ENCODE measurements around the gene ITPK1.

DNA sequence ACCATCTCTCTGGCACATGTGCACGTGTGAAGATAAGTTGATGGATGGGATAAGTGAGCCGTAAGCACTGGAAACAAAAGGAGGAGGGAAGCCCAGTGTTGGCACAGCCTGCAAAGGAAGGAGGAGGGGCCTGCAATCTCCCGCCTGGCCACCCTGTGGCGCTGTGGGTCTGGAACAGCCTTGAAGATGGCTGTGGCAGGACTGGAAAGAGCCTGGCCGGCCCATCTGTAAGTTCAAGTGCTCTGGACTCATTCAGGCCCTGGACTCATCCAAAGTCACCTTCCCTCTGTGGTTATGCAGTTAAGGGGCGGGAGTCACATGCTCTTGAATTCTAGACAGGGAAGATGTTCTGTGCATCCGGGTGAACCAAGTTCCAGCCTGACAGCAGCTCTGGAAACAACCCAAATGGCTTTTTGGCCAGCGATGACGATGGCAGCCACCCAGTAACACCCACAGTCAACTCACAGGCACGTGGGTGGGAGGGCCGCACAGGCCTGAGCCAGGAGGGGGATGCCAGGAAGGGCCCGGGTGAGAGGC lies 142.4 kb downstream of the ITPK1 start:
- peak; percentile 87 to 89 for TF ChIP-seq CTCF (conservative IDR thresholded peaks at IDR 0.05 in 1 of 2, IDR thresholded peaks at IDR 0.05 in 1 of 2; ENCODE audit: extremely low read depth in 1 of 2, insufficient read depth in 1 of 2, low read depth in 1 of 2, low read length in 2 of 2)
- no peak for TF ChIP-seq EZH2 (IDR thresholded peaks at IDR 0.05; ENCODE audit: borderline replicate concordance, low read length)

All from mammary epithelial cell (primary cell).